Muscle of arm (tissue), 12 donors: ENCODE measurements around the gene DYNC1LI1. TPM values are rescaled to one million over a fixed set of nuclear protein-coding genes. Genes with fewer than 3 reads are reported as not detected.
"Not testable (repeated sequence)": the region's sequence is repeated elsewhere in the genome, so short reads cannot be mapped to it uniquely, and the experiment has no call there.

ENCODE experiments used
- DNase-seq: peaks from one replicate; pipeline ENCODE4 v3.0.0-alpha.2; 2013
- polyA plus RNA-seq, 12 donors: library from polyadenylated mRNA; unstranded; fragments of 120-200 nt; gene quantifications; one replicate each; pipeline ENCODE4 v1.2.1, GENCODE V29; 2013; ENCODE audit not compliant: insufficient read length in 12 of 12

The DYNC1LI1 gene
- polyA plus RNA-seq, 12 donors, result 30.3 to 49.5 (median 38.1) TPM; not detected in 1

DNA sequence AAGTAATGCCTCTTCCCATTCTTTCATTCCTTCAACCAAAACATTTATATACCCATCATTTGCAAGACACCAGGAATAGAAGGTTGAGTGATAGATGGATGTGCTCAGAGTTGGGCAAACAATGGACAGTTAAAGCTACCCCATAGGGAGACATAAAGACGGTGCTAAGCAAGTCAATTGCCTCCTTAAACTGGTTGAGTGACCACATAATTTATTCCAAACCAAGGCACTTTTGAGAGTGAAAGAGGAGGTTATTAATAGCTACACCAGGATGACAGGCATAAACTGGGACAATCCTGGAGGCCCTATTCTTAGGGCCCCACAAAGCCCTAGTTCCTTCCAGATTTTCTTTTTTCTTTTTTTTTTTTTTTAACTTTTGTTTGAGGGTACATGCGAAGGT lies 21.4 kb upstream of the DYNC1LI1 start:
- no peak for DNase-seq

DNA sequence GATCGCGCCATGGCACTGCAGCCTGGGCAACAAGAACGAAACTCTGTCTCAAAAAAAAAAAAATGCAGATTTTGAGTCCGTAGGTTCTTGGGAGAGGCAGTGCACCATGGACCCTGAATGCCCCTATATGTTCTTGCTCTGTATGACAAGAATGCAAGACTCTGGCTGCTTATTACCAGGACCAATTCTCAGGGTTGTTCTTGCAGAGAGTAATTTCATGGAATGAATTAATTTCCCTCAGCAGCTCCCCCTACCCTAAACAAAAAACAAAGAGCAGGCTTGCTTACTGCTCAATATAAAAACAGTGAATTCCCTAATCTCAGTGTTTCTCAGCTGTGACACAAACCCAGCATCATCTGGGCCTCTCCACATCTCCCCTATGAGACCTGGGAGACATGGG lies 20.5 kb upstream of the DYNC1LI1 start:
- DNase-seq, result no peak

DNA sequence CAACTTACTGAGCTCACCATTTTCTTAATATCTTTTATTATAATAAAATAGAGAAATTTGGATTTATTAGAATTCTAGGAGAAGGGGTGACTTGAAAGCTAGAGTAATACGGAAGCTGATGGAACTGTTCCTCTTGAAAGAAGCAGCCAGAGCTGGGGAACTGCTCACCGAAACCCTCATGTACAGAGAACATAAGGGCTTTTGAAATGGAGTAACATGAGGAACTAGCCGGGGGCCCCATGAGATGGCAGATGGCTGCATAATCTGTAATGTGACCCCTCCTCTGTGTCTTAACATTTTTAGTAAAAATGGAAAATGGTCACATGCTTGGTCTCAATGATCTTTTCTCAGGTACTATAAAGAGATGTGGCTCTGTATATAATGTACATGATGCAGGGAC lies 15.7 kb upstream of the DYNC1LI1 start:
- DNase-seq, result no peak

DNA sequence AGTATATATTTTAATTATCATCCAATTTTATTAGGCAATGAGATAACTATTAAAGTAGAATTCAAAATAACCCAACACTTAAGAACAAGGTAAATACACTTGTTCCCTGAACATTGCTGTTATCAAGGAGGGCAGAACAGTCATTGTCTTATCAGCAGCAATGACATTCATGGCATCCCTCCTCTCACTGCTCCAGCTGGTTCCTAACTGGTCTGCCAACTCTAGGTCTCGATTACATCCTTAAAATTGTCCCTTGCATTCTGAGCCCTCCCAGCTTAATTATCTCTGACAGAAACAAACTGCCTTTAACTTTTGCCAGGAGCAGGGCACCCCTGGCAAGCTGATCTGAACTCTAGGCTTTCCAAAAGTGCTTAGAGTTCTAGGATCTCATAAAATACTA lies 14.0 kb upstream of the DYNC1LI1 start:
- DNase-seq, result no peak

DNA sequence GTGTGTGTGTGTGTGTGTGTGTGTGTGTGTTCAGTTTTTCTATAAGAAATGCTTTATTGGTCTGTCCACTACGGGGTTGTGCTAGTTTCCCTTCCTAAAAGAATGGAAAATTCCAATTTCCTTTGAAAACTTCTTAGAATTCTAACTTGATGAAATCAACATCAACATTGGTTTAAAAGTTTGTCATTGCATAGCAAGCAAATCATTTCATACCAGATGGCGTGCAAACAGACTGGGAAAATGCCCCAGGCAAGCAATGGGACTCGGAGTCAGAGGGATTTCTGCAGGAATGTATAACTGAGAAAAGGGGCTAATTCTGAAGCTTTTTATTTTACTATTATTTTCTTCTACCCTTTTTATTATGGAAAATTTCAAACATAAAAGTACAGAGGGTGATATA lies 13.1 kb upstream of the DYNC1LI1 start:
- no peak for DNase-seq

DNA sequence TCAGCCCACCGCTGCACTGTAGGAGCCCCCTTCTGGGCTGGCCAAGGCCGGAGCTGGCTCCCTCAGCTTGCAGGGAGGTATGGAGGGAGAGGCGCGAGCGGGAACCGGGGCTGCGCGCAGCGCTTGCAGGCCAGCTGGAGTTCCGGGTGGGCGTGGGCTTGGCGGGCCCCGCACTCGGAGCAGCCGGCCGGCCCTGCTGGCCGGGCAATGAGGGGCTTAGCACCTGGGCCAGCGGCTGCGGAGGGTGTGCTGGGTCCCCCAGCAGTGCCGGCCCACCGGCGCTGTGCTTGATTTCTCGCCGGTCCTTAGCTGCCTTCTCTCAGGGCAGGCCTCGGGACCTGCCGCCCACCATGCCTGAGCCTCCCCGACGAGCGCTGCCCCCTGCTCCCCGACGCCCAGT lies 8.0 kb upstream of the DYNC1LI1 start:
- not testable (repeated sequence) for DNase-seq

DNA sequence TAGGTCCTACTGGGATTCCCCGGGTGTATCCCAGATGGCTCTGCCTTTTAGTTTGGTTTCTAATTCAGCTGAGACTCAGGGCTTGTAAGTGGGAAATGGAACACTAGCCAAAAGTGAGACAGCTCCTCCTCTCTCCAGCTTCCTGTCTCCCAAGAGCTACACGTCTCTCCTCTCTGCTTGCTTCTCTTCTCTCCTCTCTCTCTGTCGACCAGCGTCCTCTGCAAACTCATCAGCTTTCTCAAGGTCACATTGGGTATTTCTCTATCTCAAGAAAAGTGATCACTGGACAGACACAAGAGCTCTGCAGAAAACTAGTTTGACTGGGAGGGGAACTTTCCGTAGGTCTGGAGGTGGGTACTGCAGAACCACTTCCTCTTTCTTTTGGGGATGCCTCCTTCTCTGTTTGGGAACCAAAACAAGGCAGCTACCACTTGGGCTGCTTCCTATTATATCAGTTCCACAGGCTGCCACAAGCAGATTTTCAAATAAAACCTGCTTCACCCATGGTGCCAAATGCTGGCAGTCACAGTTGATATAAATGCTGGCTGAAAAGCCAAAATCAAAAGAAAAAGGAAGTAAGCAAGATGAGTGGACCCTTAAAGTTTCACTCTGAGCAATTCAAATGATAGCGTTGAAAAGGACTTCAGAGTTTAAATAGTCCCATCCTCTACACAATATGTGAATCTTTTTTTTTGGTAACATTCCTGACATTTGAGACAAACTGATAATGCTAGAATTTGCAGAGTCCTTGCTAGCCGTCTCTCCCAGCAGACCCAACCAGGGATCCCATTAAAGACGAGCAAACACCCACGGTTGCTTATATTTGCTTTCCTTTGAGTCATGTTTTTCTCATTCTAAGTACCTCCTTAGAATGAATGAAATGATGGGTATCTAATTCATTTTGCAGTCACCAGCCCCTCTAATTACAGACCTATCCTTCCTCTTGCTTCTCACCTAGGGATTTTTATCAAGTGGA lies 7.2 kb upstream of the DYNC1LI1 start:
- peak; percentile 44 for DNase-seq

DNA sequence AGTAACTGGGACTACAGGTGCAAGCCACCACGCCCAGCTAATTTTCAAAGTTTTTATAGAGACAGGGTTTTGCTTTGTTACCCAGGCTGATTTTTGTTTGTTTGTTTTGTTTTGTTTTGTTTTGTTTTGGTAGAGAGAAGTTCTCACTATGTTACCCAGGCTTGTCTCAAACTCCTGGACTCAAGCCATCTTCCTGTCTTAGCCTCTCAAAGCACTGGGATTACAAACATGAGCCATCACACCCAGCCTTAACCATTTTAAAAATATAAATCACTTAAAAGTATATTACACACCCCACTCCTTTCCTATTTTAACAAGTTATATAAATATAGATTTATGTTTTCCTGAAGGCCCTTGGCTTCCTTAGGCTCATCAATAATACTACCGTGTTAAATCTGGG lies 6.5 kb upstream of the DYNC1LI1 start:
- no peak for DNase-seq

DNA sequence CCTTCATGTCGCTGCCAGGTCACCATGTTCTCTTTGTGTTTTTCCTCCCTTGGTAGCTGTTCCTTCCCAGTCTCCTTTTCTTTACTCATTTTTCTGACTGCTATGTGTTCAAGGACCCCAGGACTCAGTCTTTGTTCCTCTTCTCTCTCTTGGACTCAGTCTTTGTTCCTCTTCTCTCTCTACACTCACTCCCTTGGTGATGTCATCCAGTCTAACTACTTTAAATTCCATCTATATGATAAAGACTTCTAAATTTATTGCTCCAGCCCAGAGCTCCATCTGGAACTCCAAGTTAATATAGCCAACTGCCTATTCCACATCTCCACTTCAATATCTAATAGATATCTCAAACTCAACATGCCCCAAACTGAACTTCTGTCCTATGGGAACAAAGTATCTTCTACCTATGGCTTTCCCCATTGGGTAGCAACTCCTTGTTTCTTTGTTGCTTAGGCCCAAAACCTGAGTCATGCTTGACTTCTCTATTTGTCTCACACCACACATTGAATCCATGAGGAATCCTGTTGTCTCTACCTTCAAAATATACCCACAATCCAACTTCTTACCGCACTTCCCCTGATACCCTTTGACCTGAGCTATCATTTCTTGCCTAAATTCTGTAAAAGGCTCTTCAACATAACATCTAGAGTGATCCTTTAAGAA lies 4.9 kb upstream of the DYNC1LI1 start:
- no peak for DNase-seq

DNA sequence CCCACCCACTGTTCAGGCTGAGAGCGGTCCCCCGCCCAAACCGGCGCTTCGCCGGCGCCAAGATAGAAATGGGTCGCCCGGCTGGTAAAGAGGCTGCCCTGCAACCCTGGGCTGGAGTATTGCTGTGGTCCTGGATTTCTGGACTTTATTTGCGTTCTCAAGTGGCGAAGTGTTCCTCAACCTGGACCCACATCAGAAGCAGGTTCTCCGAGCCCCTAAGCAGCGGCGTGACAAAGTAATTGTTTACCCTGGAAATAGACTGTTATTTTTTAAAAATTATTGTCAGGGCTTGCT lies 481 bp upstream of the DYNC1LI1 start:
- DNase-seq, result no peak

DNA sequence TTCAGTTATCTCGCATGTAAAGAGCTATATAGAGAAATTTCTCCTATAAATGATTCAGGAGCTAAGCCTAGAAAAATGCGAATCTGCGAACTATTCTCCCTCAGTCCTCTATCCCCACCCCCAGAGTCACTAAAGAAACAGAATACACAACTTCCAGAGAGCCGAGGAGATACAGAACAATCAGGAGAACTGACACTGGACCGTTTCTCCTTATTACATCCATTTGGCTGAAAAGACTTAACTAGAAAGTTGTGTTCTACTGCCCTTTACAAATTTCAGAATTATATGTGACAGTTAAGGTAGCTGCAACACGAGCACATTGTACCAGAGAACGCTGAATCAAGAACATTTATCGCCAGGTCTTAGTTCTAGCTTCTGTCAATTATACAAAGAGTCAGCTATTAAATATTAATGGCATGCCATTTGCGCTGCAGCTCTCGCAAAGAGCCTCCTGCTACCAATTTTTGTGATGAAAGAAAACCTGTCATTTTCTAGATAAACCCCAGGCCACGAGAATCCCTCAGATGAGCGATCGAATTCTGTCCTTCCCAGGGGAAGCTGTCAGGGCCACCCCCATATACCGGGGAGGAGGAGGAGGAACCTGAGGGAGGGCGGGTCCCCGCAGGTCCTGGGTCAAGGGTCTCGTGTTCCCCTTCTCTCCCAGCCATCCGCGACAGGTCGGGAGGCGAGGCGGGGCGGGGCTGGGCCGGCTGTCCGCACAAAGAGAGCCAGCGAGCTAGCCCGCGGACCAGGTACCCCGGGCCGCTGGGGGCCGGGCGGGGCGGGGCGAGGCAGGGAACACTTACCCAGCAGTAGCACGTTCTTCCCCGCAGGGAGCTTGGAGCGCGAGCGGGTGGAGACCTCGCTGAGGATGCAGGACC lies 878 bp downstream of the DYNC1LI1 start:
- DNase-seq, result peak; percentile 19

DNA sequence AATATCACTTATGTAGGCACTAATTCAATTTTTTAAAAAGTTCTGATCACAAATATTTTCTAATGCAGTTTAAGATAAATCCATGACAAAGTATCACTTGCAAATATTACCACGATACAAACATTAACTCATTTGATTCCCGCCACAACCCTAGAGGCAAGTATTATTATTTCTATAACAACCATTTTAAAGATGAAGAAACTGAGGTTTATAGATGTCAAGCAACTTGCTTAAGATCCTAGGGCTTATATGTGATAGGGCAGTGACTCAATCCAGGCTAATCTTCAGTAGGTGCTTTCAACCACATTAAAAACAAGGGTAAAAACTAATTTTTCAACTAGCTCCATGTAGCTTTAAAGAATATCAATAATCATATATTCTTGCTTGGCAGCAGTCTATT lies 1.7 kb downstream of the DYNC1LI1 start:
- no peak for DNase-seq

DNA sequence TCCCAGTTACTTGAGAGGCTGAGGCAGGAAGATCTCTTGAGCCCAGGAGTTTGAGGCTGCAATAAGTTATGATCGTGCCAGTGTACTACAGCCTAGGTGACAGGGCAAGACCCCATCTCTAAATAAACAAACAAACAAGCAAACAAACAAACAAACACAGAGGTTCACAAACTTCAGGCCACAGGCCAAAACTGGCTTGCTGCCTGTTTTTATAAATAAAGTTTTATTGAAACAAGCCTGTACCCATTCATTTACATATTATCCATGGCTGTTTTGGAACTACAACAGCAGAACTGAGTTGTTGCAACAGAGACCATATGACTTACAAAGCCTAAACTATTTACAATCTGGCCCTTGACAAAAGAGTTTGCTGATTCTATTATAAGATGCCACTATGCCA lies 6.5 kb downstream of the DYNC1LI1 start:
- no peak for DNase-seq

DNA sequence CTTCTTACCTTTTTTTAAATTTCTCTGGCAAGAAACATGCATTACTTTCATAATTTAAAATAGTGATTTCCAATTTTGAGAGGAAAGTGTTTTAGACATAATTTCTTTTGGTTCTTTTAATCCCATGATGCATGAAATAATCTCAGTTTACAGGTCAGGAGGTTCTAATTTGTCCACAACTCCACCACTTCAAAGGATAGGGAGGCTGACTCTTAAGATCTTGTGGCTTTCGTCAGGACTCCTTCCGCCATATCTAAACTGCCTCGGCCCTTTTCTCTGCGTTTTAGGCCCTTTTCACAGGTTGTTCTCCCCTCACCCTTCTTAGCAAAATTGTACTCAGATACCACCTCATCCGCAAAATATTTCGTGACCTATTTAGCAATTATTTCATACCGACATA lies 8.0 kb downstream of the DYNC1LI1 start:
- no peak for DNase-seq

DNA sequence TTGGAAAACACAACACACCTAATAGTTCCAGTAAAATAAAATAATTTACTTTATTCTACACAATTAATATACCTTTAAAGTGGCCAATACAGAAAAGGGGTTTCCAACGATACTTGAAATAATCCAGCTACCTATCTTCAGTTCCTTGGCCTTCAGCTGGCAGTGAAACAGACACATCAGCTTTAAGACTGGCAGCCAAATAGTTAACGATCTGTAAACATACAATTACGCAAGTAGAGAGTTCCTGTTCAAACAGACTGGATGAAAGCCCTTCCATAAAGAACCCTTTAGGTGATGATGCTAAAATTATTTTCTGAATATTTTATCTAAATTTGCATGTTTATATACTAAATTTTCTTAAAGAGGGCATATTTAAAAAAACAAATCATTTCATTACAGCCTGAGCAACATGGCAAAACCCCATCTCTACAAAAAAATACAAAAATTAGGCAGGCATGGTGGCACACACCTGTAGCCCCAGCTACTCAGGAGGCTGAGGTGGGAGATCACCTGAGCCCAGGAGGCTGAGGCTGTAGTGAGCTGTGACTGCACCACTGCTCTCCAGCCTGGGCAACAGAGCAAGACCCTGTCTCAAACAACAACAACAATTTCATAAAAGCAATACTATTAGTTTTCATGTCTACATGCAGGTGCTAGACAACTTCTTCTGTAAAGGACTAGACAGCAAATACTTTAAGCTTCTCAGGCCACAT lies 12.9 kb downstream of the DYNC1LI1 start:
- DNase-seq, result no peak

DNA sequence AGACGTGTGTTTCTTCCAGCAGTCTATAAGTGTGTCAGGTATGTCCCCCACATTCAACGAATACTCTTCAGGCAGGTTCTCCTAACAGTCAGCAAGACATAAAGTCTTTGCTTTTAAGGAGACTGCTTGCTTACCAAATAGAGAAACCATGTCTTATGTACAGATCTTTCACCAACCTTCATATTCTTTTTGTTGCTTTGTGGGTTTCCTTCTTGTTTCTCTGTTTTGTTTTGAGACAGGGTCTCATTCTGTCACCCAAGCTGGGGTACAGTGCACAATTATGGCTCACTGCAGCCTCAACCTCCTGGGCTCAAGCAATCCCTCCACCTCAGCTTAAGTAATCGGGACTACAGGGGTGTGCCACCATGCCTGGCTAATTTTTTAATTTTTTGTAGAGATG lies 14.3 kb downstream of the DYNC1LI1 start:
- no peak for DNase-seq

DNA sequence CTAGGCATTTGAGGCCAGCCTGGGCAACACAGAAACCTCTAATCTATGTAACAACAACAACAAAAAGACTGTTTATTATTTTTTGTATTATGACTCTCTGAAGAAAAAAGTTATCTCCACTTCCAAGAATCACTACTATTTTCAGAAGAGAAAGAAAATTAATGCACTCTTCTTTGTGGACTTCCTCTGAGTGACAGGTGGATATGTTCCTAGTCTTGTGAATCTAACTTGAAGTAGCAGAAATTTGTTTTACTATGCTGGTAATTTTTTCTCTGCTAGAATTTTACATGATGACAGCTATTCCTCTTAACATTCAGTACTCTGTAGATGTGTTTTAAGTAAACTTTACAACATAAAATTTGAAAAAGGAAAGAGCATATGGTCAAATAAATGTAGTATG lies 16.7 kb downstream of the DYNC1LI1 start:
- no peak for DNase-seq

DNA sequence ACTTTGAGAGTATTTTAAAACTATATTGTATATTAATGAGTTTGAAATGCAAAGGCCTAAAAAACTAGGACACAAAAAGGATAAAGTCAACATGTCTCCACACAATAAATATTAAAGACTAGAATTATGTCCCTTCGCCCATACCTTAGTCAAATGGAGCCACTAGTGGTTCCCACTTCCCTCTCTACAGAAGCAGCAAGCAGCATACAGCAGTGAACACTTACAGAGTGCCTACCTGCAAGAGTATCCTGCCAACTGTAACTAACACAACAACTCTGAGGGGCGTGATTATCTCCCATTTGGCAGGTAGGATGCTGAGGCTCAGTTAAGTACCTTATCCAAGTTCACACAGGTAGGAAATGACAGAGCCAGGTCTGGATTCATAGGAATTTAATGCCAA lies 17.2 kb downstream of the DYNC1LI1 start:
- DNase-seq, result no peak

DNA sequence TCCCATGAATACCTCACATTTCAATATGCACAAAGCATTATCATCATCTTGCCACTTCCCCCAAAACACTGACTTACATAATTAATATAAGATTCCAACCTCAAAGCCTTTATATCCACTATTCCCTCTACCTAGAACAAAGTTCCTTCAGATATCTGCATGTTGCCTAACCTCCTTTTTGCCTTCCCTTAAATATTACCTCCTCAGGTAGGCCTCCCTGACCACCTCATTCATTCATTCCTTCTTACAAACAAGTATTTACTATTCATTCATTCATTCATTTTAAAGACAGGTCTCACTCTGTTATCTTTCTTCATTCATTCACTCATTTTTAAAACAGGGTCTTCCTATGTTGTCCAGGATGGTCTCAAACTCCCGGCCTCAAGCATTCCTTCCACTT lies 18.6 kb downstream of the DYNC1LI1 start:
- no peak for DNase-seq

DNA sequence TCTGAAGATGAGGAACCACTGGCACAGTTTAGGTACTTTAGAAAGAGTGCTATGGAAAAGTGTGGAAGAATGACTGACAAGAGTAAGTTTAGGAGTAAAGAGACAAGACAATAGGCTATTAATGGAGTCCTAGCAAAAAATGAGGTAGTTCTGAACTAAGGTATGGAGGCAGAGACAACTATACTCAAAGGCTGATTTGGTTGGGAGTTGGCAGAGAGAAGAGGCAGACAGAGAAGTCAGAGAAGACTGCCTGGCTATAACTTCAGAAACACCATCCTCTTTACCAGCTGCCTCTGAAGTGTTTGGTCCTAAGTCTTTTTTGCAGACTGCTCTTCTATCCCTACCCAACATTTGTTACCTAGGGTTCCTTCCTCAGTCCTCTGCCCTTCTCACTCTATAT lies 19.2 kb downstream of the DYNC1LI1 start:
- no peak for DNase-seq

DNA sequence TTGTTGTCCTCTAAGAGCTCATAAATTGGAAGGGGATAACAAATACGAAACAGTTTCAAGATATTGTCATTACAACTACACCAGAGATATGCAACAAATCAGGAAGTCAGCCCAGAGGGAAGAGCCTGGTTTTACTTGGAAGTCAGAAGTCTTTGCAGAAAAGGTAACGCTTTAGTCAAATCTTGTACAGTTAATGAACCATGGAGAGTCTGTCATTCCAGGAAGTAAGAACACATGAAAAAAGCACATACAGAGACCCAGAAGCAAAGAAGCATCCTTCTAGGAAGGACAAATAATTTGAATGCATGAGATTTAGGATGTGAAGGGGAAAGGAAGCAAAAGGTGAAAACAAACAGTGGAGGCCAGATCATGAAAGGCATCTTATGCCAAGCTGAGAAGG lies 19.6 kb downstream of the DYNC1LI1 start:
- DNase-seq, result no peak

DNA sequence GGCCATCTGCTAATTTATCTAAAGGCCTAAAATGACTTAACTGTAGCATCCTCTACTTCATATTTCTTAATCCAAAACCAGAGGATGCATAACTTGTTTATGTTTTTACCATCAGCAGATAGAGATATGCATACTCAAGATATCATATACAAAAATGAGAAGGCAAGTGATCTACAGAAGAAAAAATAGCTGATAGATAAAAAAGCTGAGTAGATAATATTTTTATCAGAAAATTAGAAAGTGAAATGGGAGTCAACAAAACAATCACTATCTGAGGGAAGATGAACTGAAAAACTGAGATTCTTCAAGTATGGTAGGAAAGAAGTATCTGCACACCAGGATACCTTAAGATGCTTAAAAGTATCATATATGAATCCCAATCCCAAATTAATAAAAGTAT lies 25.4 kb downstream of the DYNC1LI1 start:
- no peak for DNase-seq
